Endothelial cell of hepatic sinusoid (primary cell): Measurements from ENCODE around the gene TRIM44.
"Not testable (repeated sequence)": the region's sequence is repeated elsewhere in the genome, so short reads cannot be mapped to it uniquely, and the experiment has no call there.

Source experiments
- in situ Hi-C: cut with HindIII; loops from 2 replicates; pipeline ENCODE4 v1.10.0; 2017; ENCODE audit warnings: low sequenced_read_pairs

Gene TRIM44

GRCh38 chr11:35631891-35632290 lies 30.7 kb upstream of the TRIM44 start:
- in situ Hi-C loops, result loop anchor here (25.0 kb wide), 1 partner anchor 180 kb away; no protein-coding TSS in a partner anchor

GRCh38 chr11:35632301-35632700 lies 30.3 kb upstream of the TRIM44 start:
- in situ Hi-C loops, result loop anchor here (25.0 kb wide), 1 partner anchor 180 kb away; no protein-coding TSS in a partner anchor

GRCh38 chr11:35633827-35634423 lies 28.6 kb upstream of the TRIM44 start:
- in situ Hi-C loops, result loop anchor here (25.0 kb wide), 1 partner anchor 178 kb away; no protein-coding TSS in a partner anchor

- in situ Hi-C loops, result loop anchor here (25.0 kb wide), 1 partner anchor 176 kb away; no protein-coding TSS in a partner anchor
These were observed 26.6 kb upstream of the TRIM44 start for GRCh38 chr11:35635933-35636332.

- in situ Hi-C loops, result loop anchor here (5.0 to 25.0 kb wide), 2 partner anchors 48 to 173 kb away; no protein-coding TSS in a partner anchor
These were observed 22.9 kb upstream of the TRIM44 start for GRCh38 chr11:35639591-35640179.

- in situ Hi-C loops, result loop anchor here (5.0 to 25.0 kb wide), 2 partner anchors 46 to 171 kb away; no protein-coding TSS in a partner anchor
These were observed 21.2 kb upstream of the TRIM44 start for GRCh38 chr11:35641171-35641897.

GRCh38 chr11:35641964-35642363 lies 20.6 kb upstream of the TRIM44 start:
- in situ Hi-C loops, result loop anchor here (5.0 to 25.0 kb wide), 2 partner anchors 45 to 170 kb away; no protein-coding TSS in a partner anchor

GRCh38 chr11:35647421-35648093 lies 15.0 kb upstream of the TRIM44 start:
- in situ Hi-C loops, result loop anchor here (25.0 kb wide), 1 partner anchor 165 kb away; no protein-coding TSS in a partner anchor

- in situ Hi-C loops, result no loop called here
These were observed 12.6 kb upstream of the TRIM44 start for GRCh38 chr11:35650006-35650405.

- in situ Hi-C loops, result no loop called here
These were observed 12.1 kb upstream of the TRIM44 start for GRCh38 chr11:35650467-35650866.

- in situ Hi-C loops, result no loop called here
These were observed 11.3 kb upstream of the TRIM44 start for GRCh38 chr11:35651263-35651662.

GRCh38 chr11:35652786-35653185 lies 9.8 kb upstream of the TRIM44 start:
- in situ Hi-C loops, result not testable (repeated sequence)

- in situ Hi-C loops, result no loop called here
These were observed 7.9 kb upstream of the TRIM44 start for GRCh38 chr11:35654711-35655110.

GRCh38 chr11:35655254-35655653 lies 7.3 kb upstream of the TRIM44 start:
- in situ Hi-C loops, result no loop called here

GRCh38 chr11:35655856-35656255 lies 6.7 kb upstream of the TRIM44 start:
- in situ Hi-C loops, result no loop called here

- in situ Hi-C loops, result no loop called here
These were observed 4.3 kb upstream of the TRIM44 start for GRCh38 chr11:35658020-35658948.

- in situ Hi-C loops, result no loop called here
These were observed 1.0 kb upstream of the TRIM44 start for GRCh38 chr11:35661534-35661933.

- in situ Hi-C loops, result no loop called here
These were observed 420 bp upstream of the TRIM44 start for GRCh38 chr11:35662061-35662648.

- in situ Hi-C loops, result no loop called here
These were observed 780 bp downstream of the TRIM44 start for GRCh38 chr11:35663408-35663702.

GRCh38 chr11:35664977-35665441 lies 2.4 kb downstream of the TRIM44 start:
- in situ Hi-C loops, result no loop called here
